Mesenchymal stem cell (in vitro differentiated cells and primary cell): ENCODE results near the gene LACTB. TPM values are rescaled to one million over a fixed set of nuclear protein-coding genes. Genes with fewer than 3 reads are reported as not detected.

Experiments used
- DNase-seq: peaks from one replicate; pipeline ENCODE4 v3.0.0-alpha.2; 2013
- H2AFZ ChIP-seq: one replicate; pipeline ENCODE4 v1.6.1; 2013; ENCODE audit warnings: low read depth, mild to moderate bottlenecking, control low read depth, inconsistent platforms, low read length, moderate library complexity
- H2AK5ac ChIP-seq: 2 replicates; pipeline ENCODE4 v1.6.1; 2013; ENCODE audit warnings: low read length, moderate library complexity, mild to moderate bottlenecking, inconsistent platforms; ENCODE audit not compliant: severe bottlenecking
- H2BK120ac ChIP-seq: one replicate; pipeline ENCODE4 v1.6.1; 2013; ENCODE audit warnings: low read depth, mild to moderate bottlenecking, inconsistent platforms, low read length, moderate library complexity
- H2BK12ac ChIP-seq, 2 experiments: one replicate each; pipeline ENCODE4 v1.6.1; 2013; ENCODE audit warnings: inconsistent platforms in 2 of 2, low read length in 2 of 2, mild to moderate bottlenecking in 2 of 2, moderate library complexity in 2 of 2, control low read depth in 1 of 2
- H2BK15ac ChIP-seq: one replicate; pipeline ENCODE4 v1.6.1; 2013; ENCODE audit warnings: mild to moderate bottlenecking, low read depth, inconsistent platforms; ENCODE audit not compliant: poor library complexity, severe bottlenecking
- H2BK5ac ChIP-seq: 2 replicates; pipeline ENCODE4 v1.6.1; 2013; ENCODE audit warnings: low read depth, mild to moderate bottlenecking, low read length, control low read depth, inconsistent platforms; ENCODE audit not compliant: poor library complexity, severe bottlenecking
- H3K14ac ChIP-seq, 2 experiments: one replicate each; pipeline ENCODE4 v1.6.1; 2013; ENCODE audit warnings: inconsistent platforms in 2 of 2, low read length in 2 of 2, control low read depth in 1 of 2, mild to moderate bottlenecking in 1 of 2, moderate library complexity in 1 of 2
- H3K18ac ChIP-seq, 2 experiments: one replicate each; pipeline ENCODE4 v1.6.1; 2013; ENCODE audit warnings: inconsistent platforms in 2 of 2, low read length in 2 of 2, control low read depth in 1 of 2, low read depth in 1 of 2, mild to moderate bottlenecking in 1 of 2
- H3K23ac ChIP-seq, 2 experiments: one replicate each; pipeline ENCODE4 v1.6.1; 2013; ENCODE audit warnings: inconsistent platforms in 2 of 2, low read length in 2 of 2, mild to moderate bottlenecking in 2 of 2, moderate library complexity in 2 of 2, control low read depth in 1 of 2
- H3K27ac ChIP-seq: 2 replicates; pipeline ENCODE4 v1.5.1; 2013; ENCODE audit warnings: mild to moderate bottlenecking, moderate library complexity, low read length, control low read depth, inconsistent platforms; ENCODE audit not compliant: poor library complexity, severe bottlenecking
- H3K27me3 ChIP-seq, 2 experiments: 2 replicates each; pipeline versions ENCODE4 v1.6.1 to v1.7.0; 2013; ENCODE audit warnings: low read length in 2 of 2, mild to moderate bottlenecking in 2 of 2, moderate library complexity in 2 of 2, control low read depth in 1 of 2, inconsistent platforms in 1 of 2; ENCODE audit not compliant: control insufficient read depth in 1 of 2, insufficient read depth in 1 of 2
- H3K36me3 ChIP-seq, 2 experiments: 2 replicates each; pipeline versions ENCODE4 v1.6.1 to v1.7.0; 2013; ENCODE audit warnings: low read length in 2 of 2, control low read depth in 1 of 2, inconsistent platforms in 1 of 2, low read depth in 1 of 2, mild to moderate bottlenecking in 1 of 2; ENCODE audit not compliant: insufficient read depth in 2 of 2, control insufficient read depth in 1 of 2
- H3K4ac ChIP-seq, 2 experiments: one replicate each; pipeline ENCODE4 v1.6.1; 2013; ENCODE audit warnings: inconsistent platforms in 2 of 2, low read length in 2 of 2, mild to moderate bottlenecking in 2 of 2, moderate library complexity in 2 of 2, control low read depth in 1 of 2, low read depth in 1 of 2
- H3K4me1 ChIP-seq: 2 replicates; pipeline ENCODE4 v1.6.1; 2013; ENCODE audit warnings: low read depth, low read length, control low read depth; ENCODE audit not compliant: control insufficient read depth, insufficient read depth
- H3K4me2 ChIP-seq: 2 replicates; pipeline ENCODE4 v1.6.1; 2013; ENCODE audit warnings: low read length, mild to moderate bottlenecking, inconsistent platforms; ENCODE audit not compliant: poor library complexity, severe bottlenecking
- H3K4me3 ChIP-seq, 2 experiments: 2 replicates each; pipeline versions ENCODE4 v1.5.1 to v1.7.0; 2013; ENCODE audit warnings: low read length in 2 of 2, mild to moderate bottlenecking in 2 of 2, control low read depth in 1 of 2, low read depth in 1 of 2; ENCODE audit not compliant: insufficient read depth in 1 of 2
- H3K79me1 ChIP-seq: replicated peaks from 2 replicates; pipeline ENCODE4 v1.6.1; 2013; ENCODE audit warnings: mild to moderate bottlenecking, control low read depth, low read length, inconsistent platforms; ENCODE audit not compliant: poor library complexity, severe bottlenecking
- H3K9ac ChIP-seq: 2 replicates; pipeline ENCODE4 v1.7.0; 2013; ENCODE audit warnings: mild to moderate bottlenecking, low read length, moderate library complexity
- H3K9me3 ChIP-seq: 2 replicates; pipeline ENCODE4 v1.7.0; 2013; ENCODE audit warnings: mild to moderate bottlenecking, low read length; ENCODE audit not compliant: control insufficient read depth
- H4K8ac ChIP-seq: one replicate; pipeline ENCODE4 v1.6.1; 2013; ENCODE audit warnings: inconsistent platforms, mild to moderate bottlenecking, low read length, moderate library complexity
- H4K91ac ChIP-seq: one replicate; pipeline ENCODE4 v1.6.1; 2013; ENCODE audit warnings: mild to moderate bottlenecking, low read length, inconsistent platforms
- WGBS: methylation state at CpG from one replicate; pipeline ENCODE4 v1.1.7; 2013; ENCODE audit warnings: mixed read lengths; 5-methylcytosine and 5-hydroxymethylcytosine counted together
- polyA plus RNA-seq, 2 experiments: library from polyadenylated mRNA; stranded (reverse); fragments of 200-250 nt; gene quantifications; one replicate each; pipeline ENCODE4 v1.2.3, GENCODE V29; 2013

The LACTB gene
- 26.3 TPM for polyA plus RNA-seq (2013, experiment 1 of 2)
- polyA plus RNA-seq (2013, experiment 2 of 2): 26.2 TPM

DNA sequence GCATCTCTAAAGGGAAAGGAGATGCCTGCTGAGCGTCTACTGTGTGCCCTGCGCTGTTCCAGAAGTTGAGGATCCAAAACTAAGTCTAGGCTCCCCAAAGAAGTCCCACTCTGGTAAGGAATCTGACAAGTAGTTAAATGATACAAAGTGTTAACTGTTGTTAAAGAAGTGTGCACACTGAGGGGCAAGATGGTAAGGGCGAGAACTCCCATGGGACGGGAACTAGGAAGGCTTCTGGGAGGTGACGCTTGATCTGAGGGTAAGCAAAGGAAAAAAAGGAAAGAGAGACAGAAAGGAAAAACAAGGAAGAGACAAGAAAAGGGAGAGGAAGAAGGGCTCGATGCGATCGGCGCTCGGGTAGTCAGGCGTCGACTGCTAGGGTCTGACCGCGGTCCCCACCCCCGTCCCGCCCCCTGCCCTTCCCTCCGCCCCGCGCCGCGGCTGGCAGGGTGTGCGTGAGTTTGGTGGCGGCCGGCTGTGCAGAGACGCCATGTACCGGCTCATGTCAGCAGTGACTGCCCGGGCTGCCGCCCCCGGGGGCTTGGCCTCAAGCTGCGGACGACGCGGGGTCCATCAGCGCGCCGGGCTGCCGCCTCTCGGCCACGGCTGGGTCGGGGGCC, at the start of gene LACTB:
Gene LACTB (plus strand): TSS at position 480 of the 620 bp plus-strand sequence. CDS start 11 bp downstream, at position 491.
- peak within 1 kb of the TSS in 1 of 2 experiments; percentile 97 for H3K23ac ChIP-seq
- H4K8ac ChIP-seq: peak within 1 kb of the TSS; percentile 89
- under 1% methylated on average over 21 of the region's 40 CpGs for WGBS
- H3K9me3 ChIP-seq: peaks cover 5% of the 10 kb centered on the region
- H3K27me3 ChIP-seq: no peaks in the 10 kb centered on the region
- H2BK12ac ChIP-seq: peak within 1 kb of the TSS in 1 of 2 experiments; percentile 63
- peak within 1 kb of the TSS; percentile 71 for H3K4me2 ChIP-seq
- peak within 1 kb of the TSS; percentile 87 for H3K9ac ChIP-seq
- peak within 1 kb of the TSS; percentile 95 for H2AFZ ChIP-seq
- H3K4me3 ChIP-seq: peak within 1 kb of the TSS; percentile 81 to 96
- peak within 1 kb of the TSS; percentile 88 to 92 for H3K18ac ChIP-seq
- H3K4ac ChIP-seq: peak within 1 kb of the TSS; percentile 80 to 85
- no peak within 1 kb of the TSS for H2AK5ac ChIP-seq
- peak within 1 kb of the TSS; percentile 70 for H2BK5ac ChIP-seq
- H4K91ac ChIP-seq: peak within 1 kb of the TSS; percentile 85
- peak within 1 kb of the TSS; percentile 44 for H2BK15ac ChIP-seq
- H3K79me1 ChIP-seq: peaks cover 3% of the 10 kb centered on the region
- H3K14ac ChIP-seq: peak within 1 kb of the TSS in 1 of 2 experiments; percentile 88
- peak within 1 kb of the TSS; percentile 83 for H2BK120ac ChIP-seq
- peak within 1 kb of the TSS; percentile 87 for H3K27ac ChIP-seq
- no peaks in the 10 kb centered on the region for H3K4me1 ChIP-seq
- DNase-seq: peak; percentile 92
- peaks cover 10 to 15% of the 10 kb centered on the region in 2 experiments for H3K36me3 ChIP-seq

DNA sequence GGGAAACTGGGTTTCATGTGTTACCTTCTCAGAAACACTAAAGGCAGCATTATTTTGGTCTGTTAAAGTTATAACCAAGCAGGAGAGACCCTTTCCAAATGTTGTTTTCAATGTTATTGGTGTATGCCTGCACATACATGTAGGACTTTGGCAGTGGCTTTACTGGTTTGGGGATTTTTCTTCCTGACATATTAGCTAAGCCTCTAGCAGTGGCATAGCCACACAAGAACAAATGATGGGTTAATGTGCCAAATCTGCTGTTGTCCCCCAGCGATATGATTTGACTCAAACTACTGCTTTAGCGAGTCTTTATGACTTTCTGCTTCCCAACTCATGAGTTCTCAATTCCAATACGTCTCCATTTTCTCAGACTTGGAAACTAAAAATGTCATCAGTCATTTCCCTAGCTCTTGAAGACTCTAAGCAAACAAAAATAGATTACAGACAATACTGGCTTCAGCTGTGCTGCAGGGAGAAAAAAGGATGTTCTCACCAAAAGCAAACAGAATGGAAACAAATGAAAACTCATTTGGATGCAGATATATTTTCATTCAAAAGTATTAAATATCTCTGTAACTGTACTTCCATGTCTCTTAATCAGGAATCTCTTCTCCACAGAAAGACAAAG, 49.5 kb upstream of the LACTB start:
- no peak overlapping the region for H2BK120ac ChIP-seq
- 89% methylated on average over 3 of the region's 3 CpGs for WGBS
- H3K4ac ChIP-seq: no peak overlapping the region
- no peaks in the 10 kb centered on the region for H3K27me3 ChIP-seq
- H3K4me3 ChIP-seq: no peak overlapping the region
- H3K36me3 ChIP-seq: peaks cover 31 to 55% of the 10 kb centered on the region in 2 experiments
- no peak overlapping the region for H2BK5ac ChIP-seq
- no peak overlapping the region for H4K8ac ChIP-seq
- no peak overlapping the region for H2AK5ac ChIP-seq
- no peak overlapping the region for H3K9ac ChIP-seq
- H3K79me1 ChIP-seq: peaks cover 2% of the 10 kb centered on the region
- H3K4me2 ChIP-seq: no peak overlapping the region
- peak; percentile 34 for DNase-seq
- H2AFZ ChIP-seq: no peak overlapping the region
- no peak overlapping the region for H3K14ac ChIP-seq
- peaks cover 13% of the 10 kb centered on the region for H3K4me1 ChIP-seq
- no peak overlapping the region for H4K91ac ChIP-seq
- no peak overlapping the region for H2BK12ac ChIP-seq
- no peak overlapping the region for H3K18ac ChIP-seq
- no peak overlapping the region for H2BK15ac ChIP-seq
- no peaks in the 10 kb centered on the region for H3K9me3 ChIP-seq
- no peak overlapping the region for H3K23ac ChIP-seq
- peak overlapping the region; percentile 59 for H3K27ac ChIP-seq

- no peak overlapping the region for H3K14ac ChIP-seq
- H2AK5ac ChIP-seq: no peak overlapping the region
- no peak overlapping the region for H2AFZ ChIP-seq
- H3K18ac ChIP-seq: no peak overlapping the region
- no peaks in the 10 kb centered on the region for H3K9me3 ChIP-seq
- no peak overlapping the region for H3K4me3 ChIP-seq
- no peaks in the 10 kb centered on the region for H3K27me3 ChIP-seq
- H4K91ac ChIP-seq: no peak overlapping the region
- no peak overlapping the region for H2BK15ac ChIP-seq
- no peak overlapping the region for H2BK5ac ChIP-seq
- peaks cover 25 to 47% of the 10 kb centered on the region in 2 experiments for H3K36me3 ChIP-seq
- peak overlapping the region; percentile 5 for H4K8ac ChIP-seq
- no peak overlapping the region for H2BK120ac ChIP-seq
- peaks cover 10% of the 10 kb centered on the region for H3K4me1 ChIP-seq
- H3K4ac ChIP-seq: no peak overlapping the region
- H3K27ac ChIP-seq: peak overlapping the region; percentile 59
- no peak for DNase-seq
- H3K4me2 ChIP-seq: no peak overlapping the region
- no peak overlapping the region for H3K9ac ChIP-seq
- 92% methylated on average over 9 of the region's 9 CpGs for WGBS
- no peak overlapping the region for H2BK12ac ChIP-seq
- no peak overlapping the region for H3K23ac ChIP-seq
- peaks cover 2% of the 10 kb centered on the region for H3K79me1 ChIP-seq
These were observed 48.8 kb upstream of the LACTB start for GRCh38 chr15:63072809-63073277.

DNA sequence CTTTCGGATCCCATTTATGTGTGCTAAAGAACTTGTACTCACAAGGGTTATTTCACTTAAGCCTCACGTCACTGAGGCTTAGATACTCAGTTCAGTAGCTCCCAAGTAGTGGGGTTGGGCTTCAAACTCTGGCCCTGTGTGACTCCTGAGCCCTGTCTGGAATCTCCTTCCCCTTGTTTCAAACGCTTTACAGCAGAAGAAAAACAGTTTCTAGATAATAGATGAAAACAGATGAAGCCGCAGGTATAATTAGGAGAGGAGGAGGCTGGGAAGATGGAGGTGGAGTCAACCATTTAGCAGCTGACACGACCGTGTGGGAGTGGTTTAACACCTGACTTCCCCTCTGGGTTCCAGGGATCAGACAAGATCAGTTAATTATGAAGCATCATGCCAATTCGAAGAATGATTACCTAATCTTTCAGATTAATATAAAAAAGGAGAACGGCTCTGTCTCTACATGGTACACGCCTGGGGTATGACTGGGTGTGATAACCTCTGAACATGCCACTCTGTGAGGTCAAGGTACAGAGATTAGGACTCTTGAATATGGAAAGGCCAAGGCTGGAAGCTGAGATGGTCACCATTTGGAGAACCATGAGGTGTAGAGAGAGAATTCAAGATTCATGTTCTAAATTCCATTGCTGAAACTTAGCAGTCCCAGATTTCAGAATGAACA, 48.0 kb upstream of the LACTB start:
- no peak overlapping the region for H3K18ac ChIP-seq
- H3K9ac ChIP-seq: no peak overlapping the region
- H3K4me3 ChIP-seq: no peak overlapping the region
- no peak overlapping the region for H2BK12ac ChIP-seq
- peaks cover 17 to 40% of the 10 kb centered on the region in 2 experiments for H3K36me3 ChIP-seq
- H3K4me1 ChIP-seq: peaks cover 5% of the 10 kb centered on the region
- H2AFZ ChIP-seq: no peak overlapping the region
- no peak for DNase-seq
- H4K8ac ChIP-seq: no peak overlapping the region
- H3K27me3 ChIP-seq: no peaks in the 10 kb centered on the region
- H3K79me1 ChIP-seq: no peaks in the 10 kb centered on the region
- H3K4me2 ChIP-seq: no peak overlapping the region
- no peak overlapping the region for H2BK5ac ChIP-seq
- H2AK5ac ChIP-seq: no peak overlapping the region
- no peak overlapping the region for H3K4ac ChIP-seq
- no peak overlapping the region for H2BK120ac ChIP-seq
- 80% methylated on average over 8 of the region's 9 CpGs for WGBS
- H3K23ac ChIP-seq: no peak overlapping the region
- H4K91ac ChIP-seq: no peak overlapping the region
- H3K14ac ChIP-seq: no peak overlapping the region
- H3K27ac ChIP-seq: peak overlapping the region; percentile 59
- no peaks in the 10 kb centered on the region for H3K9me3 ChIP-seq
- H2BK15ac ChIP-seq: no peak overlapping the region
